ENCODE data around the gene SMAP1.

DNA sequence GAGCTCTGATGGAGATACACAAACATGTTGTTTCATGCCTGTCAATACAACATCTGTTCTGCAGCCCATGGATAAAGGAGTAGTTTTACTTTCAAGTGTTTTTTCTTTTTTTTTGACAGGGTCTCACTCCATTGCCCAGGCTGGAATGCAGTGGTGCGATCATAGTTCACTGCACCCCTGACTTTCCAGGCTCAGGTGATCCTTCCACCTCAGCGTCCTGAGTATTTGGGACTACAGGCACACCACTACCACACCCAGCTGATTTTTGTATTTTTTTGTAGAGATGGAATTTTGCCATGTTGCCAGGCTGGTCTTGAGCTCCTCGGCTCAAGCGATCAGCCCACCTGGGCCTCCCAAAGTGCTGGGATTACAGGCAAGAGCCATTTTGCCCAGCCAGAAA is 97.0 kb downstream of the SMAP1 start:
- no peak for TF ChIP-seq POLR2A (IDR thresholded peaks at IDR 0.05)
- TF ChIP-seq, protein P1, sequence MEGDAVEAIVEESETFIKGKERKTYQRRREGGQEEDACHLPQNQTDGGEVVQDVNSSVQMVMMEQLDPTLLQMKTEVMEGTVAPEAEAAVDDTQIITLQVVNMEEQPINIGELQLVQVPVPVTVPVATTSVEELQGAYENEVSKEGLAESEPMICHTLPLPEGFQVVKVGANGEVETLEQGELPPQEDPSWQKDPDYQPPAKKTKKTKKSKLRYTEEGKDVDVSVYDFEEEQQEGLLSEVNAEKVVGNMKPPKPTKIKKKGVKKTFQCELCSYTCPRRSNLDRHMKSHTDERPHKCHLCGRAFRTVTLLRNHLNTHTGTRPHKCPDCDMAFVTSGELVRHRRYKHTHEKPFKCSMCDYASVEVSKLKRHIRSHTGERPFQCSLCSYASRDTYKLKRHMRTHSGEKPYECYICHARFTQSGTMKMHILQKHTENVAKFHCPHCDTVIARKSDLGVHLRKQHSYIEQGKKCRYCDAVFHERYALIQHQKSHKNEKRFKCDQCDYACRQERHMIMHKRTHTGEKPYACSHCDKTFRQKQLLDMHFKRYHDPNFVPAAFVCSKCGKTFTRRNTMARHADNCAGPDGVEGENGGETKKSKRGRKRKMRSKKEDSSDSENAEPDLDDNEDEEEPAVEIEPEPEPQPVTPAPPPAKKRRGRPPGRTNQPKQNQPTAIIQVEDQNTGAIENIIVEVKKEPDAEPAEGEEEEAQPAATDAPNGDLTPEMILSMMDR (IDR thresholded peaks at IDR 0.05 in 4 of 5, conservative IDR thresholded peaks at IDR 0.05 in 1 of 5) = no peak
